OCI-LY1 (cell line): ENCODE measurements around the gene SOBP.
A peak's percentile ranks its signal among the peaks of the same experiment; 100 is the strongest.

Experiments used
- CTCF ChIP-seq: fragments of 200-600 bp; sonication (generic), shearing (Covaris generic); IDR thresholded peaks from 2 replicates; pipeline ENCODE4 v1.5.1; 2017; ENCODE audit warnings: mild to moderate bottlenecking, antibody characterized with exemption, low read length, moderate library complexity, mixed read lengths
- EZH2 ChIP-seq: fragments of 200-600 bp; sonication (generic), shearing (Covaris generic); IDR thresholded peaks from 2 replicates; pipeline ENCODE4 v1.8.0; 2017; ENCODE audit warnings: borderline replicate concordance, mixed run types, mild to moderate bottlenecking, antibody characterized with exemption, low read length, moderate library complexity, mixed read lengths

GRCh38 chr6:107616775-107617174, 126.9 kb downstream of the SOBP start:
- TF ChIP-seq CTCF (0 out of 2 replicates have a peak, but pooled peaks have one; percentile 8), EZH2 (no peak)
